Right cardiac atrium (tissue), 5 donors: ENCODE results near the gene ADPGK. TPM values are rescaled to one million over a fixed set of nuclear protein-coding genes. Genes with fewer than 3 reads are reported as not detected.
"Not testable (repeated sequence)": the region's sequence is repeated elsewhere in the genome, so short reads cannot be mapped to it uniquely, and the experiment has no call there.

Experiments
- ATAC-seq, 2 donors: fragments of 200-7000 bp; cut with Tn5 transposase; one replicate each; pipeline versions ENCODE4 v1.8.0 to v1.9.1; 2020; ENCODE audit warnings: moderate library complexity in 2 of 2, mild to moderate bottlenecking in 1 of 2
- DNase-seq, 3 donors: peaks; one replicate each; pipeline ENCODE4 v3.0.0-alpha.2; 2020
- H3K27ac ChIP-seq: one replicate; pipeline ENCODE4 v1.5.1; 2013; ENCODE audit warnings: mild to moderate bottlenecking, low read length, control low read depth, moderate library complexity
- H3K27me3 ChIP-seq: one replicate; pipeline ENCODE4 v1.6.1; 2013; ENCODE audit not compliant: control insufficient read depth, insufficient read depth
- H3K4me1 ChIP-seq: one replicate; pipeline ENCODE4 v1.6.1; 2013; ENCODE audit warnings: low read length; ENCODE audit not compliant: control insufficient read depth, insufficient read depth
- H3K4me3 ChIP-seq: one replicate; pipeline ENCODE4 v1.5.1; 2013; ENCODE audit warnings: low read length, control low read depth
- H3K9me3 ChIP-seq: one replicate; pipeline ENCODE4 v1.6.1; 2013; ENCODE audit warnings: low read length; ENCODE audit not compliant: control insufficient read depth
- WGBS: extraction: QIAGEN DNeasy Blood & Tissue Kit; methylation state at CpG from one replicate; pipeline ENCODE4 v1.1.7; 2013; 5-methylcytosine and 5-hydroxymethylcytosine counted together
- intact Hi-C, 4 donors: fragments of 100-400 bp; cut with DNase I; formaldehyde crosslinking; loops; one replicate each; pipeline versions ENCODE4 v1.11.0 to v1.14.0; 2022 to 2023
- long read RNA-seq, 4 donors: library from polyadenylated mRNA; unstranded; transcript quantifications; one replicate each; pipeline ENCODE4 v2.0.0, GENCODE V29; 2020 to 2021
- polyA plus RNA-seq: library from polyadenylated mRNA; stranded (reverse); fragments of 200-250 nt; gene quantifications from one replicate; pipeline ENCODE4 v1.2.3, GENCODE V29; 2013
- total RNA-seq, 4 donors: library from RNA; stranded (reverse); fragmentation: NEBNext Ultra II Directional; extraction: Animal tissue kit (Norgen Biotek cat#: 25700); gene quantifications; one replicate each; pipeline ENCODE4 v1.2.1, GENCODE V29; 2021
- donor health status: healthy with polysubstance abuse.
- donor health status: DM: no; HTN: yes; CAD: no.
- donor health status: DM: no; HTN: no; CAD: no.
- donor health status: DM: no; HTN: yes; CAD: no; lungs with severe emphysema.
- donor health status: DM: yes; HTN: yes; CAD: no.

The ADPGK gene
- total RNA-seq (10 to 100 TPM; 17.6 to 21.7 (median 18.1) TPM), polyA plus RNA-seq (12.6 TPM)
- long read RNA-seq, donor 1, transcript ADPGK-201 (7 exons, 2,557 nt): major isoform, 7 of 55 reads
- long read RNA-seq, donor 1, partial matches to known transcripts: 9 of 55 reads
- long read RNA-seq, donor 1, other reads (novel, unspliced or antisense): 38 of 55 reads
- long read RNA-seq, donor 2, partial matches to known transcripts: 0 of 9 reads
- long read RNA-seq, donor 2, other reads (novel, unspliced or antisense): 7 of 9 reads
- long read RNA-seq, donor 3, transcript ADPGK-201 (7 exons, 2,557 nt): major isoform, 6 of 86 reads
- long read RNA-seq, donor 3, partial matches to known transcripts: 18 of 86 reads
- long read RNA-seq, donor 3, other reads (novel, unspliced or antisense): 59 of 86 reads
- long read RNA-seq, donor 4, partial matches to known transcripts: 0 of 15 reads
- long read RNA-seq, donor 4, other reads (novel, unspliced or antisense): 14 of 15 reads

DNA sequence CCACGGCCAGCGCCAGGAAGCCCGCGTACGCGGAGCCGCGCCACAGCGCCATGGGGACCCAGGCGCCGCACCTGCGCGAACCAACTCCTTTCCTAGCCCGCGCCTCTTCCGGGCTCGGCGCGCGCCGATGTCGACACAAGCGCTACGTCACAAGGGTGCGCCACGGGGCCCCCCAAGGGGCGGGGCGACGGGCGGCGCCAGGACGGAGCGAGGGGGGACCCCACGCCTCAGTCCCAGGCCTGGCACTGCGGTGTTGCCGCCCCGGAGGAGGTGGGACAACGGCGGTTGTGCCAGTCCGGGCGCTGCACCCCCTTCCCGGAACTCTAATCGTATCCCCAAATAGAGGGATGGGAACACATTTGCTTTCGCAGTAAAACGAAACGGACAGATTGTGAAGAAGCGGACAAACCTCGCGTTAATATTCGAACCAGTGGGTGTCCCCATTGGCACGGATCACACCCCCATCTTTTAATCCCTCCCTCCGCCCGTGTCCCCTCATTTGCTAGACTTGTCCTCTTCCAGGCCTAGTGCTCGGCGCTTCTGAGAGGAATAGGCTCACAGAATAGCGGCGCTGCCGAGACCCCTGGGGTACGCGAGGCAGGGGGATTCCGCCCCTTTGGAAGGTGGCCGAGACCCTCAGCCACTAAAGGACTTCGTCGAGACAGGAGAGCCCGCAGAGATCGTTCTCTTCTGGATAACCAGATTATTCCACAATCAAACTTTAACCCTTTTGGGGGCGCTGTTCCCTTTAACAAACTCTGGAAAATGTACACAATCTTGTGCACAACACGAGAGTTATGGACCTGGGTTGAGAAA, at the start of gene ADPGK:
Gene ADPGK (minus strand): TSS at position 119 of the 816 bp plus-strand sequence. CDS start 67 bp downstream, at position 52.
- under 1% methylated on average over 68 of the region's 68 CpGs for WGBS
- Histone ChIP-seq H3K9me3 (no peaks in the 10 kb centered on the region), H3K4me1 (peaks cover 7% of the 10 kb centered on the region), H3K27me3 (no peaks in the 10 kb centered on the region), H3K27ac (peak within 1 kb of the TSS; percentile 92), H3K4me3 (peak within 1 kb of the TSS; percentile 53)
- intact Hi-C loops: no loop called here
- DNase-seq (peak; percentile 92 to 97 (median 96)), ATAC-seq (peak; percentile 98)

DNA sequence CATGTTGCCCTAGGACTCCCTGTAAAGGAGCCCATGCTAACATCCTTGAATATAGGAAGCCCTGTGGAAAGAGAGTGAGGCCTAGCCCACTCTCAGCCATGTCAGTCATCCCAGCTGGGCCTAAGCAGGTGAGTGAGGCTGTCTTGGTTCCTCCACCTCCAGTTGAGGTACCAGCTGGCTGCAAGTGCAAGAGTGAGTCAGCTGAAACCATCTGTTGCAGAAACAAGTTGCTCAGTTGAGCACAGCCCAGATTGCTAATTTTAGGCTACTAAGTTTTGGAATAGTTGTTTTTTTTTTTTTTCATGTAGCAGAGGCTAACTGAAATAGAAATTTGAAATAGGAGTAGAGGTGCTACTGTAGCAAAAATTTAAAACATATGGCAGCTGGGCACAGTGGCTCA, 43.7 kb upstream of the ADPGK start:
- DNase-seq: no peak
- no peak overlapping the region for H3K27ac ChIP-seq
- ATAC-seq: no peak

DNA sequence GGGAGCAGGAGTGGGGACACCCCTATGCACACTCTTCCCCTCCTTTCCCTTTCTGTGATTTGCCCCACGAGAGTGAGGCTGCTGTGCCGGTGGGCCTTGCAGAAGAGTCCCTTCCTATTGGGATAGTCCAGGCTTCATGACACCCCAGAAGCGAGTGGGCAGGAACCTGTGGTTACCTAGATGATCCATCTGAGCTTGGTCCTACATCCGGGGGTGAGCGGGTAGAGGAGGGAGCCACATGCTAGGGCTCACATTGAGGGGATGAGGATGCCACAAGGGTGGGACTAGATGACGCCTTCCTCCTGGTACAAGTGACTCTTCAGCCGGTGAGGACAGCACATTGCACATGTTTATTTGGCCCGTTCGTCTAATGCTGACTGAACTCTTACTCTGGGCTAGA, 43.1 kb upstream of the ADPGK start:
- intact Hi-C loops: no loop called here

More for the DNA sequence above, 43.7 kb upstream of the ADPGK start:
- H3K4me3 ChIP-seq: no peak overlapping the region
- intact Hi-C loops: no loop called here
- no peaks in the 10 kb centered on the region for H3K27me3 ChIP-seq
- no peaks in the 10 kb centered on the region for H3K9me3 ChIP-seq
- no peaks in the 10 kb centered on the region for H3K4me1 ChIP-seq

DNA sequence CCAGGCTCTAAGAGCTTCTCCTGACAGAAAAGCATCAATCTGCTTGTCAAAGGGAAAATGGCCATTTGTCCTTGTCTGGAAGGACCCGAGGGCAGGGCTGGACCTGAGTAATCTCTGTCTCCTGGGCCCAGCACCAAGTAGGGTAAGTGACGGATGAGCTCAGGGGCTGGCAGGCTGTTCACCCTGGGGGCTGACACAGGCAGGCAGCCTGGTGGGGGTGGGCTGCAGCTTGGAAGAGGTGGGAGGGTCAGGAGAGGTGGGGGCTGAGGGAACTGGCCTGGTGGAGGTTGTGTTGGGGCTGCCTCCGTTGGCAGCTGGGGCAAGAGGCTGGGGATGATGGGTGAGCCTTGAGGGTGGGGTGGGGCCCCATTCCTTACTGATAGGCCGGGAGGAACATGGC, 42.3 kb upstream of the ADPGK start:
- Histone ChIP-seq H3K27ac (no peak overlapping the region), H3K27me3 (no peaks in the 10 kb centered on the region), H3K9me3 (no peaks in the 10 kb centered on the region), H3K4me3 (no peak overlapping the region), H3K4me1 (no peaks in the 10 kb centered on the region)
- DNase-seq: no peak
- intact Hi-C loops: no loop called here
- 52% methylated on average over 4 of the region's 4 CpGs for WGBS
- peak in 1 of 2 donors; percentile 22 for ATAC-seq

More for the DNA sequence above, 43.1 kb upstream of the ADPGK start:
- 93% methylated on average over 9 of the region's 9 CpGs for WGBS
- Histone ChIP-seq H3K27ac (no peak overlapping the region), H3K9me3 (no peaks in the 10 kb centered on the region), H3K4me1 (no peaks in the 10 kb centered on the region), H3K4me3 (no peak overlapping the region), H3K27me3 (no peaks in the 10 kb centered on the region)
- ATAC-seq (no peak), DNase-seq (no peak)

DNA sequence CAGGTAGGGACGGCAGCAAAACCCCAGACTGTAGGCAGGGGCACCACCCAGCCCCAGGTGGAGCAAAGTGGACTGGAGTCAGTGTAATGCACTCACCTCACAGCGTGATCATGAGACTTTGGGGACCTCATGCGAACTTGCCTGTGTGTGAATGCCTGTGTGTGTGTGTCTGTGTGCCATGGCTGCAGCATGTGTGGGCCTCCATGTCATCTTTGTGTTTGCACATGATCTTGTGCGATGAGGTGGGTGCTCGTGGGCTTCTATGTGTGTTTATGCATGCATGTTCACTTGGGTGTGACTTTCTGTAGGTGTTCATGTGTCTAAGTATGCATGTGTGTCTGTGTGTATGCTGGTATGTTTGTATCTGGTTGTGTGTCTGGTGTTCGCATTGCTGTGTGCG, 41.2 kb upstream of the ADPGK start:
- Histone ChIP-seq H3K27me3 (no peaks in the 10 kb centered on the region), H3K27ac (no peak overlapping the region), H3K9me3 (no peaks in the 10 kb centered on the region), H3K4me3 (no peak overlapping the region), H3K4me1 (no peaks in the 10 kb centered on the region)
- intact Hi-C loops: no loop called here
- 85% methylated on average over 7 of the region's 7 CpGs for WGBS
- DNase-seq: no peak
- ATAC-seq: no peak

DNA sequence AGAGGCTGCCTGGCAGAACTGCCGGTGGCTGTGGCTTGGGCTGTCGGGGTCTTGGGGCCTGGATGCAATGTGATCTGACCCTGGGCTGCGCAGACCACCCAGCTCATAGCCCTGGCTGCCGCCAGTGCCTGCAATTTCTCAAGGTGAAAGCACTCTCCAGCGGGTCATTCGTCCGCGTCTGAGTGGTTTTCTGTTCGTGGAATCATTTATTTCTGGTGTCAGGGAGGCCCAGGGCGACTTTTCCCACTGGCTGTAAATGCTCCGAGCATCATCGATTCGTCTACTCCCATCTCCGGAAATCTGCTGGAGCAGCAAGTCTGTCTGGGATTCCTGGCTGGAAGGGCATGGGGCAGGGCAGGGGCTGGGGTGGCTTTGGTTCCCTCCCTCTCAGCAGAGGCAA, 40.6 kb upstream of the ADPGK start:
- intact Hi-C loops: no loop called here
- DNase-seq (no peak), ATAC-seq (no peak)
- no peaks in the 10 kb centered on the region for H3K9me3 ChIP-seq
- H3K27me3 ChIP-seq: no peaks in the 10 kb centered on the region
- H3K4me1 ChIP-seq: no peaks in the 10 kb centered on the region
- H3K4me3 ChIP-seq: no peak overlapping the region
- H3K27ac ChIP-seq: no peak overlapping the region
- WGBS: 76% methylated on average over 14 of the region's 14 CpGs

DNA sequence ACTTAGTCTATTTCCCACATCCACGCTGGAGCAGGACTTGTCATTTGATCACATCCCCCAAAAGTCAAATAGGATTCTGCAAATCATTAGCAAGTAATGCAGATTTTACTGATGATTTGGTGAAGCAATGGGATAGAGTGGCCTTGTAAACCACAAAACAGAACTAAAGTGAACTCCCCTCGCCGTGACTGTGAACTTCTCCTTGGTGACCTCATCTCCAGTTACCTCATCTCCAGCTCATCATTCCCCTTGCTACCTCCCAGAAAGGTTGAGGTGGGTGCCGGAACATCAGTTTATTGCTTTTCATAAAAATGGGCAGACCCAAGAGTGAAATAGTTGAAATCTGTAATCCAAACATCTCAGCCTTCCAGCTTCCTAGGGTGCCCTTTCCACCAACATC, 36.7 kb upstream of the ADPGK start:
- intact Hi-C loops: no loop called here
- H3K4me3 ChIP-seq: no peak overlapping the region
- no peak for DNase-seq
- H3K27me3 ChIP-seq: no peaks in the 10 kb centered on the region
- no peaks in the 10 kb centered on the region for H3K4me1 ChIP-seq
- WGBS: 79% methylated on average over 4 of the region's 4 CpGs
- no peak overlapping the region for H3K27ac ChIP-seq
- H3K9me3 ChIP-seq: no peaks in the 10 kb centered on the region
- no peak for ATAC-seq

DNA sequence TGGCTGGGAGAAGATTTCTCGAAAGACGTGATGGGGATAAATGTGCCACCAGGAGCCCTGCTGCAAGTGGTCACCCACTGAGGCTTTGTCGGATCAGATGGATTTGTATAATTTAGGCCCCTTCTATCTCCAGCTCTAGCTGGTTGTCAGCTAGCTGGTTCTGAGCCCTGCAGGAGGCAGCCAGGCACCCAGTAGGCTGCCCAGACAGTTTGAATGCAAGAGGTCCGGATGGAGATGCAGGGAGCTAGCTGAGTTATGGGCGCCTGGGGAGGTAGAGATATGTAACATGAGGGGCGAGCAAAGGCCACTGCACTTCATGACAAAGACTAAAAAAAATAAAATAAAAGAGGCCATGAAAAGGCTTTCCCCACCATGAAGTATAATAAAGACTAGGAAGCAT, 35.1 kb upstream of the ADPGK start:
- Histone ChIP-seq H3K9me3 (no peaks in the 10 kb centered on the region), H3K27ac (no peak overlapping the region), H3K4me3 (no peak overlapping the region), H3K4me1 (no peaks in the 10 kb centered on the region), H3K27me3 (no peaks in the 10 kb centered on the region)
- ATAC-seq (no peak), DNase-seq (no peak)
- intact Hi-C loops: no loop called here
- 82% methylated on average over 6 of the region's 6 CpGs for WGBS

DNA sequence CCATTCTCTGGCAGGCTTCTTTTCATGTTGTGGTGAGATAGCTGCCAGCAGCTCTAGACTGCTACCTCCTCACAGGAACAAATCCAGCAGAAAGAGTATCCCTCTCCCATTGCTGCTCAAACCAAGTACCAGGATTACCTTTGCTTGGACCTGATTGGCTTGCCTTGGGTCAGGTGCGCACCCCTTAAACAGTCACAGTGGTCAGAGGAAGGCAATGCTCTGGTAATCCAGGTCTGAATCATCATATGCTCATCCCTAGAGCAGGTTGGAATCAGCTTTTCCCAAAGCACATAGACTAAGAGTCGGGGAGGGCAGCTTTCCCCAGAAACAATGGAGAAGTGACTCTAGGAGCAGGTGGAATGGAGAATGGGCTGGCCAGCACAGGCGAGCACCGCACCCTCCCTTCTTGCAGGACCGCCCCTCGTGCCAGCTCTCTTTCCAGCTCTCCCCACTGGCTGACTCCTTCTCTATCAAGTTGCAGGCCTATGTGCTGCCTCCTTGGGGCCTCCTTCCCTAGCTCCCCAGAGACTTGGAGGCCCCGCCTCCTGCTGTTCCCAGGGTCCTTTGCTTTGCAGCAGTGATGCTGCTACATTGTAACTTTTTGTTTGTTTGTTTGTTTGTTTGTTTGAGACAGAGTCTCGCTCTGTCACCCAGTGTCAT, 29.9 kb upstream of the ADPGK start:
- WGBS: 69% methylated on average over 8 of the region's 8 CpGs
- H3K4me1 ChIP-seq: no peaks in the 10 kb centered on the region
- no peaks in the 10 kb centered on the region for H3K27me3 ChIP-seq
- intact Hi-C loops: no loop called here
- no peak overlapping the region for H3K4me3 ChIP-seq
- DNase-seq (no peak), ATAC-seq (no peak)
- H3K27ac ChIP-seq: no peak overlapping the region
- H3K9me3 ChIP-seq: no peaks in the 10 kb centered on the region

DNA sequence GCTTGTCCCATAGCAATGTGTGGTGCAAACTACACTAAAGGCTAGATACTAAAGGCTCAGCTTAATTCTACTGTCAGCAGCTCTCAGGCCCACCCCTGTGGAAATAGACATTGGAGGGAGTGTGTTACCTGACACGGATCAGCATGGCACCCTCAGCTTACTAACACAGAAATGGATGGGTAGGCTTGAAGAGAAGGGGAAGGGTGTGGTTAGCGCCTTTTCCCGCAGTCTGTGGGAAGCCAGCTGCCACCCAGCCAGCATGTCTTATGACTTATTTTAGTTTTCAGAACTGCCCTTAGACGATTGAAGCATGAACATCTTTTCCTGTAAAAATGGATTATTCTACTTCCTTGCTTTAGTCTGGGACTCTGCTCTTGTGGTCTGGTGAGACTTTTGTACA, 25.8 kb upstream of the ADPGK start:
- 70% methylated on average over 4 of the region's 4 CpGs for WGBS
- ATAC-seq: no peak
- no peak overlapping the region for H3K4me3 ChIP-seq
- no peak for DNase-seq
- H3K4me1 ChIP-seq: no peaks in the 10 kb centered on the region
- no peaks in the 10 kb centered on the region for H3K9me3 ChIP-seq
- intact Hi-C loops: no loop called here
- no peak overlapping the region for H3K27ac ChIP-seq
- no peaks in the 10 kb centered on the region for H3K27me3 ChIP-seq

DNA sequence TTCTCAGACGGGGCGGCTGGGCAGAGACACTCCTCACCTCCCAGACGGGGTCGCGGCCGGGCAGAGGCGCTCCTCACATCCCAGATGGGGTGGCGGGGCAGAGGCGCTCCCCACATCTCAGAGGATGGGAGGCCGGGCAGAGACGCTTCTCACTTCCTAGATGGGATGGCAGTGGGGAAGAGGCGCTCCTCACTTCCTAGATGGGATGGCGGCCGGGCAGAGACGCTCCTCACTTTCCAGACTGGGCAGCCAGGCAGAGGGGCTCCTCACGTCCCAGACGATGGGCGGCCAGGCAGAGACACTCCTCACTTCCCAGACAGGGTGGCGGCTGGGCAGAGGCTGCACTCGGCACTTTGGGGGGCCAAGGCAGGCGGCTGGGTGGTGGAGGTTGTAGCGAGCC, 23.8 kb upstream of the ADPGK start:
- DNase-seq, H3K4me3 ChIP-seq, H3K4me1 ChIP-seq, H3K9me3 ChIP-seq, intact Hi-C loops, H3K27ac ChIP-seq, ATAC-seq, H3K27me3 ChIP-seq: not testable (repeated sequence)
- WGBS: 94% methylated on average over 21 of the region's 22 CpGs
